H9 (cell line): ENCODE data around the gene UBE2G1. TPM values are rescaled to one million over a fixed set of nuclear protein-coding genes. Genes with fewer than 3 reads are reported as not detected.

Experiments used
- DNase-seq: peaks from one replicate; pipeline ENCODE4 v3.0.0-alpha.2; 2017
- H2AFZ ChIP-seq: one replicate; pipeline ENCODE4 v1.6.1; 2013; ENCODE audit warnings: mild to moderate bottlenecking, low read length, control low read depth, moderate library complexity
- H2AK5ac ChIP-seq: 2 replicates; pipeline ENCODE4 v1.6.1; 2013; ENCODE audit warnings: low read length, control low read depth, mixed read lengths; ENCODE audit not compliant: insufficient read length
- H2BK120ac ChIP-seq: one replicate; pipeline ENCODE4 v1.6.1; 2013; ENCODE audit warnings: low read depth, mild to moderate bottlenecking, low read length, control low read depth, inconsistent platforms; ENCODE audit not compliant: poor library complexity, severe bottlenecking
- H2BK12ac ChIP-seq: 2 replicates; pipeline ENCODE4 v1.6.1; 2013; ENCODE audit warnings: low read length, control low read depth, mixed read lengths, low read depth; ENCODE audit not compliant: insufficient read length
- H2BK15ac ChIP-seq: 2 replicates; pipeline ENCODE4 v1.6.1; 2013; ENCODE audit warnings: low read depth, low read length, control low read depth
- H2BK20ac ChIP-seq: one replicate; pipeline ENCODE4 v1.6.1; 2013; ENCODE audit warnings: low read depth, mild to moderate bottlenecking, low read length, control low read depth, inconsistent platforms; ENCODE audit not compliant: poor library complexity, severe bottlenecking
- H2BK5ac ChIP-seq: 2 replicates; pipeline ENCODE4 v1.6.1; 2013; ENCODE audit warnings: low read length, control low read depth, mixed read lengths; ENCODE audit not compliant: insufficient read length
- H3K14ac ChIP-seq: 2 replicates; pipeline ENCODE4 v1.6.1; 2013; ENCODE audit warnings: low read length, control low read depth; ENCODE audit not compliant: insufficient read depth
- H3K18ac ChIP-seq: 2 replicates; pipeline ENCODE4 v1.6.1; 2013; ENCODE audit warnings: low read depth, mild to moderate bottlenecking, mixed read lengths, low read length, control low read depth; ENCODE audit not compliant: insufficient read length
- H3K23ac ChIP-seq: 2 replicates; pipeline ENCODE4 v1.6.1; 2013; ENCODE audit warnings: low read length, control low read depth, mixed read lengths, low read depth; ENCODE audit not compliant: insufficient read length
- H3K23me2 ChIP-seq: 2 replicates; pipeline ENCODE4 v1.6.1; 2013; ENCODE audit warnings: low read depth, mild to moderate bottlenecking, mixed read lengths, low read length, control low read depth; ENCODE audit not compliant: insufficient read length, poor library complexity, severe bottlenecking
- H3K27ac ChIP-seq: 2 replicates; pipeline ENCODE4 v1.5.1; 2013; ENCODE audit warnings: low read length, control low read depth, mixed read lengths, low read depth; ENCODE audit not compliant: insufficient read length
- H3K27me3 ChIP-seq: 2 replicates; pipeline ENCODE4 v1.6.1; 2013; ENCODE audit warnings: low read length, control low read depth, inconsistent platforms; ENCODE audit not compliant: insufficient read depth
- H3K4ac ChIP-seq: 2 replicates; pipeline ENCODE4 v1.6.1; 2013; ENCODE audit warnings: low read depth, mild to moderate bottlenecking, control low read depth, inconsistent platforms, low read length, moderate library complexity
- H3K4me1 ChIP-seq: 2 replicates; pipeline ENCODE4 v1.6.1; 2013; ENCODE audit warnings: low read length, control low read depth, inconsistent platforms; ENCODE audit not compliant: insufficient read depth
- H3K4me2 ChIP-seq: 2 replicates; pipeline ENCODE4 v1.6.1; 2013; ENCODE audit warnings: low read length, control low read depth, mixed read lengths; ENCODE audit not compliant: insufficient read length, insufficient read depth
- H3K56ac ChIP-seq: 2 replicates; pipeline ENCODE4 v1.6.1; 2013; ENCODE audit warnings: low read depth, mild to moderate bottlenecking, mixed read lengths, low read length, control low read depth; ENCODE audit not compliant: insufficient read length
- H3K79me1 ChIP-seq: 2 replicates; pipeline ENCODE4 v1.6.1; 2013; ENCODE audit warnings: low read depth, mild to moderate bottlenecking, moderate library complexity, low read length, control low read depth, inconsistent platforms; ENCODE audit not compliant: insufficient read depth, poor library complexity, severe bottlenecking
- H3K79me2 ChIP-seq: 2 replicates; pipeline ENCODE4 v1.6.1; 2013; ENCODE audit warnings: low read length, control low read depth, inconsistent platforms; ENCODE audit not compliant: insufficient read depth
- H3K9ac ChIP-seq: 2 replicates; pipeline ENCODE4 v1.6.1; 2013; ENCODE audit warnings: low read length, control low read depth, mixed read lengths; ENCODE audit not compliant: insufficient read length; ENCODE audit errors: extremely low read depth
- H3K9me3 ChIP-seq: one replicate; pipeline ENCODE4 v1.6.1; 2013; ENCODE audit warnings: low read depth, low read length, inconsistent platforms; ENCODE audit not compliant: control insufficient read depth
- H3T11ph ChIP-seq: one replicate; pipeline ENCODE4 v1.6.1; 2013; ENCODE audit warnings: mild to moderate bottlenecking, low read length, control low read depth, inconsistent platforms
- H4K20me1 ChIP-seq: one replicate; pipeline ENCODE4 v1.6.1; 2013; ENCODE audit not compliant: control insufficient read depth, insufficient read length, insufficient read depth
- H4K5ac ChIP-seq: 2 replicates; pipeline ENCODE4 v1.6.1; 2013; ENCODE audit warnings: low read depth, mild to moderate bottlenecking, mixed read lengths, low read length, control low read depth; ENCODE audit not compliant: insufficient read length
- H4K8ac ChIP-seq: replicated peaks from 2 replicates; pipeline ENCODE4 v1.6.1; 2013; ENCODE audit warnings: low read length, control low read depth, mixed read lengths, low read depth; ENCODE audit not compliant: insufficient read length
- H4K91ac ChIP-seq: 2 replicates; pipeline ENCODE4 v1.6.1; 2013; ENCODE audit warnings: low read depth, mild to moderate bottlenecking, moderate library complexity, mixed read lengths, low read length, control low read depth; ENCODE audit not compliant: insufficient read length
- H3K27ac Mint-ChIP-seq, 3 experiments: 2 replicates in 2 of 3; 3 replicates in 1 of 3; pipeline ENCODE4 v1.8.0; 2020 to 2021; ENCODE audit warnings: mixed read lengths in 3 of 3, mild to moderate bottlenecking in 1 of 3, moderate library complexity in 1 of 3
- H3K27me3 Mint-ChIP-seq: 2 replicates; pipeline ENCODE4 v1.8.0; 2021; ENCODE audit warnings: low read depth, mild to moderate bottlenecking, moderate library complexity, mixed read lengths
- H3K36me3 Mint-ChIP-seq, 3 experiments: 2 replicates in 2 of 3; 3 replicates in 1 of 3; pipeline ENCODE4 v1.8.0; 2020 to 2021; ENCODE audit warnings: low read depth in 3 of 3, mixed read lengths in 3 of 3; ENCODE audit not compliant: insufficient read depth in 1 of 3
- H3K4me1 Mint-ChIP-seq, 2 experiments: 2 replicates each; pipeline ENCODE4 v1.8.0; 2020; ENCODE audit warnings: mixed read lengths in 2 of 2
- H3K4me3 Mint-ChIP-seq, 2 experiments: 2 replicates in 1 of 2; 3 replicates in 1 of 2; pipeline ENCODE4 v1.8.0; 2020 to 2021; ENCODE audit warnings: mild to moderate bottlenecking in 2 of 2, mixed read lengths in 2 of 2, moderate library complexity in 1 of 2
- H3K9me3 Mint-ChIP-seq, 2 experiments: 2 replicates in 1 of 2; 3 replicates in 1 of 2; pipeline ENCODE4 v1.8.0; 2020; ENCODE audit warnings: mild to moderate bottlenecking in 2 of 2, mixed read lengths in 2 of 2, moderate library complexity in 1 of 2
- CTCF ChIP-seq: fragments of 200-600 bp; sonication (generic); conservative IDR thresholded peaks from 3 replicates; pipeline ENCODE4 v1.8.0; 2021; ENCODE audit warnings: antibody characterized with exemption, mild to moderate bottlenecking
- WGBS: extraction: QIAGEN DNeasy Blood & Tissue Kit; methylation state at CpG from one replicate; pipeline ENCODE4 v1.1.7; 2013; ENCODE audit warnings: missing lambda C conversion rate, low lambda C conversion rate, mixed read lengths; ENCODE audit not compliant: insufficient read length; ENCODE audit errors: extremely low coverage; 5-methylcytosine and 5-hydroxymethylcytosine counted together
- total RNA-seq: library from RNA; stranded (reverse); gene quantifications from 2 replicates; pipeline ENCODE4 v1.2.1, GENCODE V29; 2021

UBE2G1 gene
- total RNA-seq, 1 experiment from 2014 or later: 188 TPM

DNA sequence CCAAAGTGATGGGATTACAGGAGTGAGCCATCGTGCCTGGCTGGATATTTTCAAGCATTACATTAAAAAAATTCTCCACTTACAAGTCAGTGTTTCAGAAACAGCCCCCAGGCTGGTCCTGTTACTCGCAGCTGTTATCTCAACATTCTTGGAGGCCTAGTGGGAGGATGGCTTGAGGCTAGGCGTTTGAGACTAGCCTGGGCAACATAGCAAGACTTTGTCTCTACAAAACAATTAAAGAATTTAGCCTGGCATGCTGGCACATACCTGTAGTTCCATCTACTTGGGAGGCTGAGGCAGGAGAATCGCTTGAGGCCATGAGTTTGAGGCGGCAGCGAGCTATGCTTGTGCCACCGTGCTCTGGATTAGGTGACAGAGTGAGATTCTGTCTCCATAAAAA lies 40.7 kb upstream of the UBE2G1 start:
- no peak for TF ChIP-seq CTCF
- Mint-ChIP-seq H3K27ac (no peak overlapping the region), H3K4me3 (no peak overlapping the region), H3K27me3 (no peaks in the 10 kb centered on the region), H3K4me1 (peaks cover 10 to 13% of the 10 kb centered on the region in 2 experiments), H3K36me3 (no peaks in the 10 kb centered on the region), H3K9me3 (no peaks in the 10 kb centered on the region)
- H3K27me3 ChIP-seq: no peaks in the 10 kb centered on the region
- no peaks in the 10 kb centered on the region for H3K79me1 ChIP-seq
- no peaks in the 10 kb centered on the region for H3K9me3 ChIP-seq
- no peak overlapping the region for H2AK5ac ChIP-seq
- no peak overlapping the region for H3K9ac ChIP-seq
- no peaks in the 10 kb centered on the region for H3K23me2 ChIP-seq
- H4K8ac ChIP-seq: no peak overlapping the region
- H3K4ac ChIP-seq: no peak overlapping the region
- no peak overlapping the region for H3K23ac ChIP-seq
- H4K91ac ChIP-seq: no peak overlapping the region
- H3K56ac ChIP-seq: no peak overlapping the region
- no peak overlapping the region for H2BK5ac ChIP-seq
- H3K4me2 ChIP-seq: no peak overlapping the region
- no peak overlapping the region for H2BK20ac ChIP-seq
- WGBS: no CpG with 5 or more reads among the region's 7 CpGs
- H3K14ac ChIP-seq: no peak overlapping the region
- no peaks in the 10 kb centered on the region; the same call in 1 of the 2 replicates for H3K4me1 ChIP-seq
- H2AFZ ChIP-seq: no peak overlapping the region
- no peak for DNase-seq
- no peak overlapping the region for H2BK15ac ChIP-seq
- H4K5ac ChIP-seq: no peak overlapping the region
- no peaks in the 10 kb centered on the region for H4K20me1 ChIP-seq
- no peak overlapping the region for H2BK12ac ChIP-seq
- H3K18ac ChIP-seq: no peak overlapping the region
- no peak overlapping the region for H3T11ph ChIP-seq
- no peak overlapping the region for H2BK120ac ChIP-seq
- H3K79me2 ChIP-seq: no peaks in the 10 kb centered on the region
- no peak overlapping the region for H3K27ac ChIP-seq
